Stimulated activated CD8-positive, alpha-beta memory T cell treated with anti-CD3 and anti-CD28 coated beads, Interleukin-12 subunit alpha, Interleukin-12 subunit beta, amount 100 ng/mL, for 24 hours (primary cell): ENCODE measurements around the gene ASGR1.

Experiments used
- DNase-seq: peaks from one replicate; pipeline ENCODE4 v3.0.0-alpha.2; 2020; ENCODE audit errors: extremely low read depth

The ASGR1 gene

DNA sequence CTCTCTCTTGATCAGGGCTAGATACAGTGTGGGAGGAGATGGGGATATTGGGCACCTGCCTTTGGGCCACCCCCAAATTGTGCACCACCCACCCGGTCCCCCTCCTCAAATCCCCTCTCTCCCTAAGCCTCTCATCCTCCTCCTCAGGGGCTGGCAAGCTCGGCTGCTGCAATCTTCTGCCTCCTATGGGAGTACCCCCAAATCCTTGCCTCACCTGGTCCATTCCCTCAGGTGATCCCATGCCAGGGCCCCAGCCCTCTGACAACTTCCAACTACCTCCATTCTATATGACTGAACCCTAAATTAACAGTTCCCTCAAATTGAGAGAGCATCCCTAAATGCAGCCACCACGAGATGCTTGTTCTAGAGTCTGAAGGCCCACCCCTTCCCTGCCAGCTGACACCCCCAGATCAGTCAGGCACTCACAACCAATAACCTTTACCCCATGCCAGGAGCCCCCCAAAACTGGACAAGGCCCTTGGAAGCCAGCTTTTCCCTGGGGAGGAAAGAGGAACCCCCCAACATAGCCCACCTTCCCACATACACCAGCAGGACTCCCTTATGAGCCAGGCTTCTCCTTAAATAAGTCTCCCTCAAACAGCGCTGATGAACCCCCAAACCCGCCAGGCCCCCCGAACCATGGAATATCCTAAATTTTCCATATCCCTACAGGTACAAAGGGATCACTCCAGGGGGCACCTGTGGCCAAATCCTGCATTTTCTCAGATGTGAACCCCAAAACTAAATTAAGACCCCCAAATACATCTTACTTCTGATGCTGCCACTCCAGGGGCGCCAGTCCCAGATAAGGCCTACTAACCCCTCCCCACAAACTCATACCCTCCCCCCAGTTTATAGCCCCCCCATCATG is 37.3 kb upstream of the ASGR1 start:
- DNase-seq, result no peak

GRCh38 chr17:7215652-7216180 is 36.5 kb upstream of the ASGR1 start:
- DNase-seq, result no peak

- no peak for DNase-seq
Measured at GRCh38 chr17:7215136-7215638, 36.0 kb upstream of the ASGR1 start.

DNA sequence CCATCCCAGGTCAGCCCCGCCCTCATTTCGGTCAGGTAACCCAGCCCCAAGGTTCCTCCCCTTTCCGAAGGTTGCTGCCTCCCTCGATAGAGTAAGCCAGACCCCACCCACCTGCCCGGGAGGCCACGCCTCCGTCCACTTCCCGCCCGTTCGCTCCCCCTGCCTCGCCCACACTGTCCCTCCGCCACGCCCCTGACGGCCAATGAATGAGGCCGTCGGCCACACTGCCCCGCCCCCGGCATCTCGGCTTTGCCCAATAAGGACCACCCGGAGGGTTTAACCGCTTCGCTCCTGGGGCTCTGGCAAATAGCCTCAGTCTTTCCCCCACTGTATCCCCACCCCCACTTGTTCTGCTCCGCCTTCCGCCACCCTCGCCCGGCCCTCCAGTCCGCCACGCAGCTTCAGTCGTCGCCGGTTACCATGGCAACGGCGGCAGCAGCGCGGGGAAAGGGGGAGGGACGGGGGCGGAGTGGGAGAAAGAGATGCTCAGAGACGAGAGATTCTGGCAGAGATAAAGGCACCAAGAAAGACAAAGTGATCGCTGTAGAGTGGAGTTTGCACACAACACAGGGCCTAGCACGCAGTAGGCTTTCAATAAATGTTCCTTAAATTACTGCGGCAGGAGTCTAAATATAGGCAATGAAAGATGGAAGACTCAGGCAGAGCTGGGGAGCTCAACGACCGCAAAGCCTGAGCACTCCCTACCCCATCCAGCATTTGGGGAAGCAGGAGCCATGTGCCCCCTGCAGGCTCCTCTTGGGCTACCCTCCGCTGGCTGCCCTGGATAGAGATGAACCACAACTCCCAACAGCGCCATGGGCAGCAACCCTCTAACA is 35.3 kb upstream of the ASGR1 start:
- DNase-seq, result peak; percentile 99

- DNase-seq, result no peak
Measured at GRCh38 chr17:7213895-7214299, 34.7 kb upstream of the ASGR1 start.

GRCh38 chr17:7211491-7212273 is 32.5 kb upstream of the ASGR1 start:
- no peak for DNase-seq

DNA sequence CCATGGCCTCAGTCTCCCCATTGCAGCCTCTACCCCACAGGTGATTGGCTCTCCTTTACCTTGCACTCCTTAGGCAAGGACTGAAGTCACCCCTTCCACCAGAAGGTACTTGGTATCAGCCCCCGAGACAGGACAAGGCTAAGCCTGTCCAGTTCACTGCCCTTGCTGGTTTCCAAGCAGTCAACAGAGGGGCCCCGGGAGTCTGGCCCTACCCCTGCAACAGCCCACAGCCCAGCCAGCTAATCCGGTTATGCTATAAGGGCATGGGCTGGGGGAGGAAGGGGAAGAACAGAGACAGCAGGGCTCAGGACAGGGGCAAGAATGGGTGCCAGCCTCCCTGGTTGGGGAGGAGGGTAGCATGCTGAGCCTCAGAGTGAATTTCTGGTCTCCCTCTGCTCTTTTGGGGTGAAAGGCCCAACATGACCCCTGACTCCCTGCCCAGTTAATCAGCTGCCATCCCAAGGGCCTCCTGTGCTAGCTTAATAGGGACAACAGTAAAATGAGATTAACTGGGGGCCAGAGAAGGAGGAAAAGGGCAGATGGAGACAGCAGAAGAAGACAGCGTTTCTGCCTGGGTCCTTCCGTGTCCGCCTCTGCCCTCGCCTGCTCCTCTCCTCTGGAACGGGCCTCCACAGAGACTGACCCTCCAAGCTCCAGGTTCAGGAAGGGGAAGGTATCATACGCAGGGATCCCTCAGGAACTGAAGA is 29.7 kb upstream of the ASGR1 start:
- no peak for DNase-seq

GRCh38 chr17:7208027-7208571 is 28.9 kb upstream of the ASGR1 start:
- no peak for DNase-seq

DNA sequence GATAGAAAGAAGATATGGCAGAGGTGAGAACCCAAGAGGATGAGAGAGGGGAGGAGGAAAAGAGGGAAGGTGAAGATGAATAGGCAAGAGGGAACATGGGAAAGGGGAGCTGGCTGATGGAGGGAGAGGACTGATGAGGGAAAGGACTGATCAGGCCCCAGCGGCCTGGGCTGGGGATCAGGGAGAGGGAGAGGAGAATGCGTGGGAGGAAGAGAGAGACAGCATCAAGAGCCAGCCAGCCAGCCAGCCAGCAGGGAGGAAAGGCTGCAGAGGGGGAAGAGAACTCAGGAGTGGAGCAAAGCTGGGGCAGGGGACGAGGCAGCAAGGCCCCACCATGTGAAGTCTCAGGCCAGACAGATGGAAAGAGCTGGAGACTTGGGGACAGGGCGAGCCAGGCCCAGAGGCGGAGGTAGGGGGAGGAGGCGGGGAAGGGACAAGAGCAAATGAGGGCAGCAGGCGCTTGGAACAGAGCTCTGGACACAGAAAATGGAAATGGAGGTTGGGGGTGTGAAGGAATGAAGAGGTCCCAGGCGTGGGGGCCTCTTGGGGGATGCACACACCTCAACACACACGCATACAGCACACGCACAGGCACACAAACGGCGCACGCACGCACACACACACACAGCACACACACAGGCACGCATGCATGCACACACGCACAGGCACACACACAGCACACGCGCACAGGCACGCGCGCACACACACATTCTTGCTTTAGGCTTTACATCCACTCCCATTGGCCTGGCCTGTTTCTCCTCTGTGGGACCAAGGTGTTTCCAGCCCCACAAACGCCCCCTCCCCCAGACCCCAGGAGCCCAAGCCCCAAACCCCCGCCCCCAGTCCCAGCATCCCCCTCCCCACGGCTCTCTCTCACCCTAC is 28.2 kb upstream of the ASGR1 start:
- DNase-seq, result no peak

DNA sequence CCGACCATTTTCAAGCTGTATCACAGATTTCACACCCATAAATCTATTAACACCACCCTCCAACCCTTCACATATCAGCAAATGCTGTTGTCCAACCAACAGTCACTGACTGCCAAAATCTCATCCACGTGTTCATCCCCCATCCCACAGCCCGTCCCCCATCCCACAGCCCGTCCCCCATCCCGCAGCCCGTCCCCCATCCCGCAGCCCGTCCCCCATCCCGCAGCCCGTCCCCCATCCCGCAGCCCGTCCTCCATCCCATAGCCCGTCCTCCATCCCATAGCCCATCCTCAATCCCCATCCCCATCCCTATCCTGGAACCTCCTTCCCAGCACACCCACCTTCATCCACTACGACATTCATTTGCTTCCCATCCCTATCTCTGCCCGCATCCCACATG is 26.4 kb upstream of the ASGR1 start:
- no peak for DNase-seq

- peak; percentile 83 for DNase-seq
Measured at GRCh38 chr17:7204828-7205461, 25.8 kb upstream of the ASGR1 start.

- no peak for DNase-seq
Measured at GRCh38 chr17:7204336-7204735, 25.2 kb upstream of the ASGR1 start.

GRCh38 chr17:7203391-7203790 is 24.2 kb upstream of the ASGR1 start:
- DNase-seq, result no peak

GRCh38 chr17:7196651-7197401 is 17.7 kb upstream of the ASGR1 start:
- DNase-seq, result no peak

- DNase-seq, result no peak
Measured at GRCh38 chr17:7195971-7196370, 16.8 kb upstream of the ASGR1 start.

DNA sequence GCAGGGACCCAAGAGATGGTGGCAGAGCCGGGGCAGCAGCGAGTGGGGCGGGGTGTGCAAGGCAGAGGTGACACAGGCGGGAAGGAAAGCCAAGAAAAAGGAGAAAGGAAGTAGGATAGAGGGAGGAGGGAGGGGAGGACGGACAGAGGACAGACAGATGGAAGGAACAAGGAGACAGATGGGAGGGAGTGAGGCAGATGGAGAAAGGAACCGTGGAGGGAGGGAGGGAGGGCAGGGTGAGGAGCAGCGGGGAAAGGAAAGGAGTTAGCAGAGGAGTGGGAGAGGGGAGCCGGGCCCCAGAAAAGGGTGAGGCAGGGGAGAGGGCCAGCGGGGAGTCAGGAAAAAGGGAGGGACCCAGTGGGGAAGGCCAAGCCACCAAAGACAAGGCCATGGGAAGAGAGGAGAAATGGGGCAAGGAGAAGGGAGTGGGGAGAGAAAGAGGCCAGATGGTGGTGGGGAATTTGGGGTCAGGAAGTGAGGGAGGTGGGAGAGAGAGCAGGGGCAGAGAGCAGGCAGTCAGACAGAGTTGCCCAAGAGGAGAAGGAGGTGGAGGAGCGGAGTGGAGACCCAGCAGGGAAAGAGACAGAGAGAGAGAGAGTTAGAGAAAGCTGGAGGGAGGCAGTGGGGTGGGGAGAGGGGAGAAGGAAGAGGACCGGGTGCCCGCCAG is 13.2 kb upstream of the ASGR1 start:
- no peak for DNase-seq

GRCh38 chr17:7191571-7192270 is 12.6 kb upstream of the ASGR1 start:
- DNase-seq, result no peak
